Measurements from ENCODE around the gene CETN2.
A peak's percentile ranks its signal among the peaks of the same experiment; 100 is the strongest.
"Not testable (repeated sequence)": the region's sequence is repeated elsewhere in the genome, so short reads cannot be mapped to it uniquely, and the experiment has no call there.

The CETN2 gene

GRCh38 chrX:152830312-152831305, at the start of gene CETN2, which contains the start of gene NSDHL:
Gene CETN2 (minus strand): TSS chrX:152830757. CDS start chrX:152830710, 47 bp downstream.
Gene NSDHL (plus strand): TSS chrX:152831063. CDS start chrX:152846325, 15,262 bp downstream.
- DNase-seq (ENCODE audit: low read depth): peak; percentile 75

GRCh38 chrX:152878976-152879755, 48.6 kb upstream of the CETN2 start:
- no peak for DNase-seq (ENCODE audit: low read depth)

DNA sequence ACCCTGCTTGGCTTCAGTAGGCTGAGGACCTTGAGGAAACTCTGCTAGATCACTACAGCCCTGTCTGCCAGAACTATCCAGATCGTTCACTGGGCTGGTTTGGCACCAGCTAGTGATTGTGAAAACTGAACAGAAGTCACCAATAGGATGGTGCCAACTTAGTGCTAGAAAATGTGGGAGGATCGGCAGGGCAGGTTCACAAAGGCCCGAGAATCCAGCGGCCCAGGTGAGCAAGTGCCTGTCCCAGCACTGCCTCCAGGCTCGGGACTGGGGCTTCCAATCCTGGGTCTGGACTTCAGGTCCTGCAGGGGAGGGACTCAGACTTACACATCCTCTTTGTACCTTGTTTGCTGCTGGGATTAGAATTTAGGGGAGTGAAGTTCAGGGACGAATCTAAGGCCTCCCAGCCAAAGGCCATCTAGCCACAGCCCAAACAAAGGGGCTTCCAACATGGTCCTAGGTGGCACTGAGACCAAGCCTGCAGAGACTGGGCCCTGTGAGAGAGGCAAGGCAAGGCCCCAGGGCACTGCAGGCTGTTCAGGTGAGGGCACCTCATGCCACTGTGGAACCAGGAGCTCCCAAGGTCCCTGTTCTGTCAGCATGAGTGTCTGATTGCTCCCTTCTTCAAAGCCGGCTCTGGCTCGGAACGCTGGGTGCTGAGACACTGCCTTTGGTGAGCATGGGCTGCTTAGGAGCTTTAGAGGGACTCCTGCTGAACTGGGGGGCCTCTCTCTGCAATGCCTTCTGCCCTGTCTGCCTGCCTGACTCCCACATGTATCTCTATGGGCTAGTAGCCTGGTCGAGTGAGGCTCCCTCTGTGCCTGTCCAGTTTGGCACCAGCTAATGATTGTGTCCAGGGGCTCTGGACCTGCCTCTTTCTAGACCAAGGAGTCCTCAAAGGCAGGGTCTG, 46.6 kb upstream of the CETN2 start:
- no peak for DNase-seq (ENCODE audit: low read depth)

DNA sequence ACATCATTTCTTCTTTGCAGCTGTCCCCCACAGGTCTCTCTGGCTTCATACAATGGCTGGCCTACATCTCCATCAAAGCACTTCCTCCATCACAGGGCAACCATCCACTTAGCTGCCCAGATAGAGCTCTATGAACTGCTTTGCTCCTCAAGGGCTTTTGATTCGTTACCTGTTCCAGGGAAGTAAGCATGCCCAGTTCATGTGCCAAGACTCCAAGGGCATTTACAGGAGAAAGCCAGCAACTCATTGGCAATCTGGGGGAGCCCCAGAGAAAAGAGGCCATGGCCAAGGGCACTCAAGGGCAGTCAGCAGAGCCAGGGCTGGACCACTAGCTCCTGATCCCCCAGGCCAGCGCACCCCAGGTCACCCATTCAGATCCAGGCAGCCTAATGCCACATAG, 42.8 kb upstream of the CETN2 start:
- DNase-seq (ENCODE audit: low read depth): no peak

- no peak for DNase-seq (ENCODE audit: low read depth)
Observed at GRCh38 chrX:152872522-152872921, 42.0 kb upstream of the CETN2 start.

DNA sequence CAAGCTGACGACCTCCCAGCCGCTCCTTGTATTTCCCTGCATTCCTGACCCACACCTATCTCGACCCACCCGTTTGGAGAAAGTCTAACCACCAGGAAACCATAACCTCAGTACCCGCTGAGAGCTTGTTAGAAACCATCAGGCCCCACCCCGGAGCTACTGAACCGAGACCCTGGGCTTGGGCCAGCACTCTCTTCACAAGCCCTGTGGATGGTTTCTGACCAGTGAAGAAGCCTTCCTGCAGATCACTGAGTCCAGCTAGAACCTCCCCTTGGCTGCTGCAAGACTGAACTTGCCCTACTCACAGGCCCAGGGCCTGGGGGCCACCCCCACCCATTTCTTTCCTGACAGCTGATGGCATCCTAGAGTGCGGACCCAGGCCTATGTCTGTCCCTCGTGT, 40.7 kb upstream of the CETN2 start:
- no peak for DNase-seq (ENCODE audit: low read depth)

- no peak for DNase-seq (ENCODE audit: low read depth)
Observed at GRCh38 chrX:152869972-152870371, 39.4 kb upstream of the CETN2 start.

DNA sequence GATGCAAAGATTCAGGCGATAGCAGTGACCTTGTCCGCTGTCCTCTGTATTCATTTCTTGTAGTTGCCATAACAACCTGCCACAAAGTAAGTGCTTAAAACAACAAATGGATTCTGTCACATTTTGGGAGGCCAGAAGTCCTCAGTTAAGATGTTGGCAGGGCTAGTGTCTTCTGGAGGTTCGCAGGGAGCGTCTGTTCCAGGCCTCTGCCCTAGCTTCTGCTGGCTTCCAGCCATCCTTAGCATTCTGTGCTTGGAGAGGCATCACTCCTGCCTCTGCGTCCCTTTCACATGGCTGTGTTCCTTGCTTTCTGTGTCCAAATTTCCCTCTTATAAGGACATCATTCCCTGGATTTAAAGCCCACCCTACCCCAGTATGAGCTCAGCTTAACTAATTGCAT, 35.8 kb upstream of the CETN2 start:
- no peak for DNase-seq (ENCODE audit: low read depth)

GRCh38 chrX:152865232-152865920, 34.8 kb upstream of the CETN2 start:
- DNase-seq (ENCODE audit: low read depth): no peak

DNA sequence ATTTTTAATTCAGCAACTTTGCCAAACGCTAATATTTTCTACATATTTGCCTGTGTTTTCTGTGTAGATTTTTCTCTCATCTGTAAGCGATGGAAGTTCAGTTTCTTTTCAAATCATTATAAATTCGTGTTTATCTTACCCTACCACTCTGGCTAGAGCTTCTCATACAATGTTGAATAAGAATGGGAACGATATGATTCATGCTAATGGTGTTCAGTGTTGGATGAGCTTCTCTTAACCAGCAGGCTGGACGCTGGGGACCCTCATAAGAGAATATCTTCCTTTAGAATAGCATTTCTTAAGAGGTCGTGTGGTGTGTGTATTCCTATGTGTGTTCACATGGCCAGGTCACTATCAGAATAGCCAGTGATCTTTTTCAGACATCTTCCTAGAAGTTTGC, 31.3 kb upstream of the CETN2 start:
- no peak for DNase-seq (ENCODE audit: low read depth)

DNA sequence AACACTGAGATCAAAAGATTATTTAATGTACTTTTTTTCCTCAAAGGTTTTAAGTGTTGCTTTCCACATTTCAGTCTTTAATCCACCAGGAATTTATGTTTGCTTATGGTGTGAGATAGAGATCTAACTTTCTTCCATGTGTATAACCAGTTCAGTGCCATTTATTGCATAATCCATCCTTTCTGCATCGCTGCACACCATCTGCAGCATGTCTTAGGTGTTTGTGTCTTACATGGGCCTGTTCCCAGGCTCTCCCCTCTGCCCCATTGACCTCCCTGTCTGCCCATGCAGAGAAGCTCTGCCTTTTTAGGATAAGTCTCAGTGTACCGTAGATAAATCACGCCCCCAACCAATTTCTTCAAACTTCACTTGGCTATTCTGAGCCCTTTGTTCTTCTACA, 30.6 kb upstream of the CETN2 start:
- DNase-seq (ENCODE audit: low read depth): no peak

DNA sequence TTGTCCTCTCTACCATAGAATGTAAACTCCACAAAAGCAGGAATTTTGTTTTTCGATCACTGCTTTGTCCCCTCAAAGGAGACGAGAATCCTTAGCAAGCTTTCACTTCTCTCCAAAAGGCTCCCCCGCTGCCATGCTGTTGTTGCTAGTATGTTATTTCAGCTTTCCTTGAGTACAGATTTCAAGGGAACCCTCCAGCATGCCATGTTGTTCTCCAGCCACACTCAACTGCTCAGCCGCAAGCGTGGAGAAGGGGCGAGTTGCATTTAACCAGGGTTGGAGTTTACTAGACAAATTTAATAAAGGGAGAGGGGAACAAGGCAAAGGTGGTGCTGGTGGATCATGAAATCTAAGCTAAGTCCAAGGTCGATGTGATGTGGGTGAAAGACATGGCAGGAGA, 23.4 kb upstream of the CETN2 start:
- no peak for DNase-seq (ENCODE audit: low read depth)

DNA sequence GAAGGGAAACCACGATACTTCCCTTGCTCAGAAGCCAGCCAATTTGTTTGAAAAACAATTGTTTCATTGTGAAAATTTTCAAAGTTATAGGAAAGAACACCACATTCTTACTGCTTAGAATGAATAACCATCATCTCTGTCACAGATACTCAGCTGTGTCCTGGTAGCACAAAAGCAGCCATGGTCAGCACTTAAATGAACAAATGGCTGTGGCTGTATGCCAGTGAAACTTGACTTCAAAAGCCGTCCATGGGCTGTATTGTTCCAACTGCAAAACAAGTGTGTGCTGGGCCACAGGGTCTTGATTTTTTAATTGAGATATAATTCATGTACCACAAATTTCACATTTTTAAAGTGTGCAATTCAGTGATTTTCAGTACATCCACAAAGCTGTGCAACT, 19.9 kb upstream of the CETN2 start:
- no peak for DNase-seq (ENCODE audit: low read depth)

DNA sequence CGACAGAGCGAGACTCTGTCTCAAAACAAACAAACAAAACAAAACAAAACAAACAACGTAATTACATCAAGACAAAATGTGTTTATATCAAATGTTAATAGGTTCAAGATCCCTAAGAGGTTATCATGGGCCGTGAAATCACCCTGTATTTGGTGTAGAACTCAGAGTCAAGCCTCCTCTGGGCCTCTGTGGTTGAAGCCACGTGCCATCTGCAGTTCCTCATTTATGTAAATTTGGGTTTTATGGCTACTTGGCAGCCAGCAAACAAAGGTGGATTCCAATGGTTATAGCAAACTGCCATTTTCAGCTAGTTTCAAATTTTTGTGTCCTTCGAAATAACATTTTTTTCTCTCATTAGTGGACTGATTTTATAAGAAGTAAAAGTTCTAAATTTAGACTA, 16.7 kb upstream of the CETN2 start:
- DNase-seq (ENCODE audit: low read depth): no peak

DNA sequence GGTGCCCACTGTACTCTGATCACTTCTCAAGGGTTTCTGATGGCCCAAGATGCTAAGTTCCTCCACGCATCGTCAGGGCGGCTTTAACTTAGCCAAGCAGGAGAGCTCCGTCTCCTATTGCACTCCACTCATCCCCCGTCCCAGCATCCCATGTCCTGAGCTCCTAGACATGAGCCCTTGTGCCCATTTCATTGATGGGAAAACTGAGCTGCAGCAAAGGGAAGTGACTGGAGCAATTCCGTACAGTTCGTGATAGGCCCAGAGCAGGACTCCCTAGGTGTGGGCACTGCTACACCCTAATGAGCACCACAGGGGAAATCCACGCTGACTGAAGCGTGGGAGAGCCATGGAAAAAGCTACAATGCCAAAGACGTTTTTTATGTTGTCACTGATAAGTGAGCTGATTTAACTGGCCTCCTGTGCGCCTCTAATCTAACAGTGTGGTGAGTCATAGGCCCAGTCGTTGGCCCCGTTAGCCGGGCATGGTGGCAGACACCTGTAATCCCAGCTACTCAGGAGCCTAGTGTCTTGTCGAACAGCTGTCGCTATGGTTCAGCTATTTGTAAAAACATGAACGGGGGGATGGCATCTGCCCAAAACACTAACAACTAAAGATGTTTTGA, 15.2 kb upstream of the CETN2 start:
- DNase-seq (ENCODE audit: low read depth): no peak

DNA sequence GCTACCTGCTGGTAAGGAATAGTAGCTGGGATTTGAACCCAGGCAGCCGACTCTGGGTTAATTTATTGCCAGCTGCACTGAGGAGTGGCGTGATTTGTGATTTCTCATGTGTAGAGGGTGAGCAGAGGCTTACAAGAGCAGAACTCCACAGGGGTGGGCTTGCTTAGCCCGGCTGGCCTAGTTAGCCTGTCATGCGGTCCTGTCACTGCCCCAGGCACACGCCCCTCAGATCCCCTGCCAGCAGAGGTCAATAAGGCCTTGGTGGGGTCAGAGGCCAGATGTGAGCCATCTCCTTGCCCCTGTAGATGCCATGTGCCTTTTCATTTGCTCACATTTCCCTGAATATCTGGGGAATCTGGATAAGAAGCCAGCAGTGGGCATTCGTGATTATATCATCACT, 13.7 kb upstream of the CETN2 start:
- DNase-seq (ENCODE audit: low read depth): no peak

GRCh38 chrX:152843852-152844251, 13.3 kb upstream of the CETN2 start:
- no peak for DNase-seq (ENCODE audit: low read depth)

DNA sequence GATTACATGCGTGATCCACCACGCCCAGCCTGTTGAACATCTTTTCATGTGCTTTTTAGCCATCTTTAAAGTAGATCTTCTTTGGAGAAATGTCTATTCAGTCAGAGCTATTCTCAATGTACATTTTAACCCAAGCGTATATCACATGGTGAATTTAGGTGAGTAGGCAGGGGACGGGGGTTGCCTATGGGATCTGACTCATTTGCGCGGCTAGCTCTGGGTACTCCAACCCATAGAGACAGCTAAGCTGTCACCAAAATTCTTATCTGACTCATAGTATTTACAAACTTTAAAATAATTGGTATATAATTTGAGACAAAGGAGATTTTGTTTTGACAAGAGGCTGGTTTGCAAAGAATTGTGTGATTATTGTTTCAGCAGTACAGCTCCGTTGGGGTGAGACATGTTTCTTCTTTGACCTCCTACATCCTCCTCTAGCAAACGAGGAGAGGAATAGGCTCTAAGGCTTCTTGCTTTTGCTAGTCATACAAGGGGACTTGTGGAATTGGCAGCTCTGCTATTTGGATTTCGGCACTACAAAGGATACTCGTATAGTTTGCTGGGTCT, 12.3 kb upstream of the CETN2 start:
- DNase-seq (ENCODE audit: low read depth): no peak

GRCh38 chrX:152835470-152835869, 4.9 kb upstream of the CETN2 start:
- not testable (repeated sequence) for DNase-seq (ENCODE audit: low read depth)

DNA sequence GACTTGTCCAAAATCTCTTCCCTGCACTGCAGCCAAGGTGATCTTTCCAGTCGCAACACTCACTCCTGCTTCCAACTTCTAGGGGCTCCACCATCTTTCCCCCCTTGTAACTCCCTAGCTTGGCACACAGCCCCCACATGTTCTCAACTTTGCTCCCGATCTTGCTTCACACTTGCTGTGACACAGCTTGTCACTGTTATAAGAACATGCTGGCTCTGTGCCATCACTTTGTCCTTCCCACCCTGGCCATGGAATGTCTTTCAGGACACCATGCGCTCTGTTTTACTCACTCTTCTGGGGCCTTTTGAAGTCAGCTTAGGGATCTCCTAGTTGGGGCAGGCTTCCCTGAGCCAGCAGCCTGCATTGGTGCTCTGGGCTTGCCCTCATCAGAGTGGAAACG, 2.8 kb upstream of the CETN2 start:
- DNase-seq (ENCODE audit: low read depth): no peak

Data from stimulated activated CD8-positive, alpha-beta memory T cell treated with anti-CD3 and anti-CD28 coated beads, Interleukin-15, amount 100 ng/mL, for 1 hour (primary cell).